Activated CD4-positive, alpha-beta T cell treated with anti-CD3 and anti-CD28 coated beads for 24 hours (primary cell): ENCODE measurements around the gene ANKRD40CL.
"Not testable (repeated sequence)": the region's sequence is repeated elsewhere in the genome, so short reads cannot be mapped to it uniquely, and the experiment has no call there.

Experiments used
- DNase-seq, 2 donors: peaks; one replicate each; pipeline ENCODE4 v3.0.0-alpha.2; 2020; ENCODE audit warnings: low read depth in 2 of 2

ANKRD40CL gene

GRCh38 chr17:50762177-50762576 lies 5.1 kb downstream of the ANKRD40CL start:
- no peak for DNase-seq

- DNase-seq = no peak
Measured at GRCh38 chr17:50758989-50759544, 8.3 kb downstream of the ANKRD40CL start.

DNA sequence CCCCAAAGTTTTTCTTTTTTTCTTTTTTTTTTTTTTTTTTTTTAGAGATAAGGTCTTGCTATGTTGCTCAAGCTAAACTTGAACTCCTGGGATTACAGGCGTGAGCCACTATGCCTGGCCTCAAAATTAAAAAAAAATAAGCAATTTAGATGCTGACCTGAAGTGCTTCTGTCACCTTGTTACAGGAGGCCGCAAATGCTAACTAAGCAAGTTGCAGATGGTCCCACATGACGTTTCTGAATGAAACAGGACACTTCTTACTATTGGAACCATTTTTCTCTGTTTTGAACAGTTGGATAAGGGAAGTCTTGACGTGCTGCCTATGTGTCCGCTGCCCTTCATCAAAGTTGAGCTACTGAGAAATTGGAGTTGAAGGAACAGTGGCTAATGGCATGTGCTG lies 8.8 kb downstream of the ANKRD40CL start:
- no peak for DNase-seq

GRCh38 chr17:50754521-50754920 lies 12.8 kb downstream of the ANKRD40CL start:
- no peak for DNase-seq

GRCh38 chr17:50749245-50749644 lies 18.1 kb downstream of the ANKRD40CL start:
- DNase-seq = no peak

GRCh38 chr17:50745631-50746030 lies 21.7 kb downstream of the ANKRD40CL start:
- DNase-seq = no peak

- no peak for DNase-seq
Measured at GRCh38 chr17:50739098-50739497, 28.2 kb downstream of the ANKRD40CL start.

GRCh38 chr17:50737118-50737698 lies 30.1 kb downstream of the ANKRD40CL start:
- no peak for DNase-seq

DNA sequence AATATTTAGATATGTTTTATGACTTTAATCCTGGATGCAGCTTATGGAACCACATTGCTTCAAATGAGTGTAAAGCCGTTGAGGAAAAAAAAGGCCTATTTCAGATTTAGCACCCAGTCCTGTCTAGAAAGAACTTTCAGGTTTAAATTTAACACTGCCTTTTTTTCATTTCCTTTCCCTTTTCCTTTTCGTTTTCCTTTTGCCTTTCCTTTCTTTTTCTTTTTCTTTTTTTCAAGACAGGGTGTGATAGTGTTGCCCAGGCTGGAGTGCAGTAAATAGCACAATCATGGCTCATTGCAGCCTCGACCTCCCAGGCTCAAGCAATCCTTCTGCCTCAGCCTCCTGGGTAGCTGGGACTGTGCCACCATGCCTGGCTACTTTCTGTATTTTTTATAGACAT lies 32.0 kb downstream of the ANKRD40CL start:
- no peak for DNase-seq

GRCh38 chr17:50731575-50732460 lies 35.5 kb downstream of the ANKRD40CL start:
- DNase-seq = no peak

DNA sequence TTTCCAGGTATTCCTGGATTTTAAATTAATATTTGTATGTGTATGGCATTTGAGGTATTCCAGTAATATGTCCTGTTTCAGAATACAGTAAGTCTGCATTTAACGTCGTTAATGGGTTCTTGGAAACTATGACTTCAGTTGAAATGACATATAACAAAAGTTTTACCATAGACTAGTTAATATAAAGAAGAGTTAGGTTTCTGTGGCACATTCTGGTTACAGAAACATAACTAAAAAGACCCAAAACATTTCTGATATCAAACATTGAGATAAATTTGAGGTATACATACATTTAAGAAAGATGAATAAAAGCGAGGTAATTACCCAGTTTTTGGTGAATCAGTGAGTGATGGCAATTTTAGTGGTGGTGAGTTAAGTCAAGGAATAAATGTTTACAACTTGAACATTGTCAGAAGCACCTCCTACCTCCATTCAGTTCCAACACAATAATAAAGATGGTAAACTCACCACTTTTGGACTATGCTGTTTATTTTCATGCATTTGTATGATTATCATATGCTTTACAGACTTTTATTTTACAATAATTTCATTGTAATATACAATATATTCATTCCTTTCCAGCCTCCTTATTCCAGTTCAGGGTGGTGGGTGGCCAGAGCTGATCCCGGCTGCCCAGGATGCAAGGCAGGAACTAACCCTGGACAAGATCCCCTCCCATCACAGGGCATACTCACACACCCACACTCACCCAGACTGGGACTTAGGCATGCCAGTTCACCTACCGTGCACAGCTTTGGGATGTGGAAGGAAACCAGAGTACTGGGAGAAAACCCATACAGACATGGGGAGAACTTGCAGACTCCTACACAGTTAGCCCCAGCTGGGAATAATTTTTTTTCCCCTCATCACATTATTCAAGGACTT lies 38.2 kb downstream of the ANKRD40CL start:
- no peak for DNase-seq

DNA sequence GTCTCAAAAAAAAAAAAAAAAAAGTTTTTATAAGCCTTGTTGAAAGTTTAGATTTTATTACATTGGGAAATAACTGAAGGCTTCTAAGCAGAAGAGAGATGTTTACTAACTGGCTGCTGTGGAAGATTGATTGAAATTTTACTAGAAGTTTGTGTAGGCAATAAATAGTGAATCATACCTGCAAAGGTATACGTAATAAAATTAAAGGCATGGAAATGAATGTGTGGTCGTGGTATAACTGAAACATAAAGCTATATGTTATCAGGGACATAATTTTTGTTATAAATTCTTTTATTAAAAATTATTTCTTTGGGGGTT lies 39.2 kb downstream of the ANKRD40CL start:
- DNase-seq = no peak

GRCh38 chr17:50725769-50726655 lies 41.3 kb downstream of the ANKRD40CL start:
- no peak for DNase-seq

DNA sequence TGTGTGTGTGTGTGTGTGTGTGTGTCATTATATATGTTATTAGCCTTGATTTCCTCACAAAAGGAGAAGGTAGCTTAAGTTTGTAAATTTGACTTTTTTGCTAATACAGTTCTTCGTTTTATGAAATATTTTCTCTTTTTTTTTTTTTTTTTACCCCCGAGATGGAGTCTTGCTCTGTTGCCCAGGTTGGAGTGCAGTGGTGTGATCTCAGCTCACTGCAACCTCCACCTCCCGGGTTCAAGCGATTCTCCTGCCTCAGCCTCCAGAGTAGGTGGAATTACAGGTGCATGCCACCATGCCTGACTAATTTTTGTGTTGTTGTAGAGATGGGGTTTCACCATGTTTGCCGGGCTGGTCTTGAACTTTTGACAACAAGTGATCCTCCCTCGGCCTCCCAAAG lies 42.7 kb downstream of the ANKRD40CL start:
- DNase-seq = not testable (repeated sequence)

DNA sequence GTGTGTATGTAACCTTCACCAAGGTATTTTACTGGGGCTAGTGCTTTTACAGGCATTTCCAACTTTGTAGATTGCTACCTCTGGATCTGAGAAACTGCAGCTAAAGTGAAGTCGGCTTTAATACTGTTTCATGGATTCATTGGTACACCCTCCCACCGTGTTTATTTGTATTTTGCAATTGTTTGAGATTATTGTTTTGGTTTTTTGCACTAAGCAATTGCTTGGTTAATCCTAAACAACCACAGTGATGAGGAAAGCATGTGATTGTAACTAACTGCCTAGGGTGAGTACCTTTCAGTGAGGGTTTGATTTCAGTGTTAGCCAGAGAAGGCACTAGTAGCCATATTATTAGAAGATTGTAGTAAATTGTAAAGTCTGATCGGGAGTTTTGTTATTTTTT lies 44.6 kb downstream of the ANKRD40CL start:
- no peak for DNase-seq

DNA sequence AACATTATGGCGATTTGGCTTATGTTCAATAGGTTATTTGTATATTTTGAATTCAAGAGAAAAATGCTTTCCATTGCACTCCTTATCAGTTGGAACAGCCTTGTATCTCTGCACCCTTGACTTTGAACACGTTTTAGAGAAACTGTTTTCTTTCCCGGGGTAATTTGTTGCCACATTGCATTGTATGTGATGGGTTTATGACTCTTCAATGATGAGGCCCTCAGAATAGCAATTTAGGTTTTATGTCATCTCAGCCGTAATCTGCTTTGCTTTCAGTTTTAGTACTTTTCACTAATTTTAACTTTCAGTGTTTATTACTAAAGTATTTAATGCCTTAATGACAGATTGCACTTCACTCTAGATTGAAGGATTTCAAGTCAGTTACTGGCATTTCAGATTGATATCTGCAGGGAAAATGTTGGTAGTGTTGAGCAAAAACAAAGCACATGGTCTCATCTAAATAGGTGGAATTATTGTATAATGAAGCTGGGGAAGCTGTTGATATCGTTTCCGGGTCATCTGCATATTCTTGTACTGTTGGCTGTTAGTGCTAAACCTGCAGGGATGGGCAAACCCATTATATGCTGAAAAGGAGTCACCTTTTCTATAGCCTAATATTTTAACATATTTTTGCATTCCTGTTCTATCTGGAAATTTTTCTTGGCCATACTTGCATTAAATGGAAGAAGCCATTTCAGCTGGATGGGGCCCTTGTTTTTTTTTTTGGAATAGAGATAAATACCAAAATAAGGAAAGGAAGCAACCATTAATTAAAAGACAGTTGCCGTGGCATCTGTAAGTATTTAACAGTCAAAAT lies 45.9 kb downstream of the ANKRD40CL start:
- no peak for DNase-seq

DNA sequence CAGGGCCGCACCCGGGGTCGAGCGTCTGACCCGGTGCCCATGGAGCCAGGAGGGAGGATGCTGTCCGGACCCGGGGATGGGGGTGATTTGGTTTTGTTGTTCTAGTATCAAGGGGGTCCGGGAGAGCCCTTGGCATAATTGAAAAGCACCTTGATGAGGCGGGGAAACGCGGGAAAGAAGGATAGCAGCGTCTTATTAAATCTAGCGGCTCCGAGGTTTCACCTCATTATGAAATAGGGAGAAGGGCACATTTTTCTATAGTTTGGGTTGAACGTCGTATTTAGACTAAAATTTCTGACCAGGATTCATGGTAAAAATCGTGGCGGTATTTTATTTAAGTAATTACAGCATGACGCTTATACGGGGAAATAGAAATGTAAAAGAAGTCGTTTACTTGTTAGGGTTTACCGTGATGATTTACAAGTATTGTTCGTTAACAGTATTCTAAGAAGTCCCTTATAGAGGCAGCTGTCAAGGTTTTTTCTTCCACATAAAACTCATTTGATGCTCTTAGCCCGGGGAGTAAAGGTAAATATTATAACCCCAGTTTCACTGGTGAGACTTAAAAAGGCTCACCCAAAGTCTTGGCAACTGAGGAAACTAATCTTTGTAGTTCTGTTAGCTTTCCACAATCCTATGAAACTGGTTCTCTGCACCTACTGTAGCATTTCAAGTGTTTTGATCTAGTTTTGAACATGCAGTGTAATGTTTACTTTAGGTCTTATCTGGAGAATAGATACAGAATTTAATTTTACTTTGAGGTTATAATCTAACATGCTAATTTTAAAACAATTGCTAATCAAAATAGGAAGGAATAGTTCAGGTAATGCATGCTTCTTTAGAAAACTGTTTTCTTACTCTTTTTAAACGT lies 47.2 kb downstream of the ANKRD40CL start:
- DNase-seq = no peak

DNA sequence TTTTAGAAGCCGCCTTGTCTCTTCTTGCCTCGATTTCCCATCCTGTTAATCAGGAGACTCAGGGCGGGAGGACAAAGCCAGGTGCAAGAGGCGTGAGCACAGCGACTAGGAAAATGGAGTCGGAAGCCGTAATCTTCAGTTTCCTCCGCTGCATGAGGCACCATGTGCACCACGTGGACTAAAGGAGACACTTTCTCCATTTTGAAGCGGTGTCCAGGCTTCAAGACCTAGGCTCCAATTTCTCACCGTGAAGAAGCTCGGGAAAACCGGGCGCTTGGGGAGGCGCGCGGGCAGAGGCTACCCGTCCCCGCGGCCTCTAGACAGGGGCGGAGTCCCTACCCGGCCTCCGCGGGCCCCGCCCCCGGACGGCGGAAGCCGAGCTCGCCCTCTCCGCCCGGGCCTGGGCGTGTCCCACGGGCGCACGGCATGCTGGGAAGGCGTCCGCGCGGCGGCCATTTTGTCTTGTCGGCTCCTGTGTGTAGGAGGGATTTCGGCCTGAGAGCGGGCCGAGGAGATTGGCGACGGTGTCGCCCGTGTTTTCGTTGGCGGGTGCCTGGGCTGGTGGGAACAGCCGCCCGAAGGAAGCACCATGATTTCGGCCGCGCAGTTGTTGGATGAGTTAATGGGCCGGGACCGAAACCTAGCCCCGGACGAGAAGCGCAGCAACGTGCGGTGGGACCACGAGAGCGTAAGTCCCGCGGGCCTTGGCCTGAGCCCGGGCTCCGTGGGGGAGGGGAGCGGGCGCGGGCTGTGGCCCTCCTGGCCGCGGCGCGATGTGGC lies 48.0 kb downstream of the ANKRD40CL start, which contains the start of gene LUC7L3:
Gene LUC7L3, plus strand, starts transcription at position 460 of the 780 bp plus-strand sequence. Its CDS starts 130 bp downstream, at position 590.
- DNase-seq = peak; percentile 90 to 91
